Lung (tissue), 12 donors: ENCODE results near the gene SLC25A30. TPM values are rescaled to one million over a fixed set of nuclear protein-coding genes. Genes with fewer than 3 reads are reported as not detected.
"Not testable (repeated sequence)": the region's sequence is repeated elsewhere in the genome, so short reads cannot be mapped to it uniquely, and the experiment has no call there.

Source experiments
- ATAC-seq: fragments of 200-7000 bp; cut with Tn5 transposase; one replicate; pipeline ENCODE4 v1.9.1; 2020; ENCODE audit warnings: moderate number of reproducible peaks; ENCODE audit not compliant: insufficient read depth, low FRiP score
- DNase-seq, 3 donors: peaks; one replicate each; pipeline ENCODE4 v3.0.0-alpha.2; 2013 to 2017
- H3K27ac ChIP-seq, 2 donors: one replicate each; pipeline ENCODE4 v1.5.1; 2013; ENCODE audit warnings: mild to moderate bottlenecking in 2 of 2, moderate library complexity in 2 of 2, control low read depth in 1 of 2, inconsistent platforms in 1 of 2, low read depth in 1 of 2, low read length in 1 of 2
- H3K27me3 ChIP-seq, 3 donors: one replicate each; pipeline ENCODE4 v1.5.1; 2013; ENCODE audit warnings: low read length in 2 of 3; ENCODE audit not compliant: control insufficient read depth in 3 of 3, insufficient read depth in 3 of 3
- H3K36me3 ChIP-seq, 4 donors: one replicate each; pipeline ENCODE4 v1.5.1; 2013; ENCODE audit warnings: low read length in 4 of 4, mild to moderate bottlenecking in 1 of 4, moderate library complexity in 1 of 4; ENCODE audit not compliant: control insufficient read depth in 4 of 4, insufficient read depth in 4 of 4
- H3K4me1 ChIP-seq, 5 donors: one replicate each; pipeline ENCODE4 v1.5.1; 2013; ENCODE audit warnings: low read length in 5 of 5, mild to moderate bottlenecking in 2 of 5, moderate library complexity in 1 of 5; ENCODE audit not compliant: control insufficient read depth in 5 of 5, insufficient read depth in 5 of 5
- H3K4me3 ChIP-seq: one replicate; pipeline ENCODE4 v1.5.1; 2013; ENCODE audit warnings: mild to moderate bottlenecking, control low read depth, moderate library complexity
- H3K9ac ChIP-seq, 2 donors: one replicate each; pipeline ENCODE4 v1.5.1; 2013; ENCODE audit warnings: low read length in 2 of 2, control low read depth in 1 of 2; ENCODE audit not compliant: insufficient read depth in 1 of 2
- H3K9me3 ChIP-seq, 4 donors: one replicate each; pipeline ENCODE4 v1.5.1; 2013; ENCODE audit warnings: low read length in 3 of 4, mild to moderate bottlenecking in 1 of 4, moderate library complexity in 1 of 4; ENCODE audit not compliant: control insufficient read depth in 4 of 4, insufficient read depth in 3 of 4
- CTCF ChIP-seq: IDR thresholded peaks from 2 replicates; pipeline ENCODE4 v1.5.1; 2012; ENCODE audit warnings: mild to moderate bottlenecking; ENCODE audit errors: control extremely low read depth, extremely low read depth
- WGBS, 2 donors: extraction: QIAGEN DNeasy Blood & Tissue Kit; methylation state at CpG; one replicate each; pipeline ENCODE4 v1.1.7; 2013; 5-methylcytosine and 5-hydroxymethylcytosine counted together
- polyA plus RNA-seq, 2 donors: library from polyadenylated mRNA; stranded (reverse); fragments of 200-250 nt; gene quantifications; one replicate each; pipeline ENCODE4 v1.2.1, GENCODE V29; 2013
- total RNA-seq, 2 donors: library from RNA; depleted of rRNA in 1 of 2; stranded (reverse); fragments of >200 nt in 1 of 2; gene quantifications; one replicate each; pipeline ENCODE4 v1.2.1, GENCODE V29; 2014 to 2021
- donor health status: control.
- donor health status: control.
- donor health status: Bipolar disorder and iron deficiency.
- donor health status: healthy.
- donor health status: DM: yes; HTN: yes; CAD: no.

SLC25A30 gene
- total and polyA plus RNA-seq, 4 donors, result 7.3 to 24.3 (median 10.2) TPM

- ATAC-seq (no peak), DNase-seq (no peak)
- Histone ChIP-seq H3K27me3 (no peaks in the 10 kb centered on the region), H3K36me3 (no peaks in the 10 kb centered on the region), H3K4me3 (no peak overlapping the region), H3K9me3 (no peaks in the 10 kb centered on the region), H3K9ac (no peak overlapping the region), H3K27ac (no peak overlapping the region), H3K4me1 (no peaks in the 10 kb centered on the region)
- 89 to 95% methylated on average over 8 of the region's 8 CpGs for WGBS, 2 donors
- no peak for TF ChIP-seq CTCF
Measured at GRCh38 chr13:45434556-45435371, 16.6 kb upstream of the SLC25A30 start.

GRCh38 chr13:45433381-45433790 is 15.2 kb upstream of the SLC25A30 start:
- no peaks in the 10 kb centered on the region for H3K4me1 ChIP-seq
- WGBS, 2 donors, result 78 to 92% methylated on average over 5 of the region's 5 CpGs
- H3K9me3 ChIP-seq, result no peaks in the 10 kb centered on the region
- H3K27me3 ChIP-seq, result no peaks in the 10 kb centered on the region
- H3K36me3 ChIP-seq, result no peaks in the 10 kb centered on the region
- no peak overlapping the region for H3K4me3 ChIP-seq
- H3K27ac ChIP-seq, result peak overlapping the region in 1 of 2 donors; percentile 60
- no peak overlapping the region for H3K9ac ChIP-seq
- ATAC-seq (no peak), DNase-seq (no peak)
- TF ChIP-seq CTCF, result no peak

GRCh38 chr13:45432737-45433380 is 14.7 kb upstream of the SLC25A30 start:
- H3K36me3 ChIP-seq, result no peaks in the 10 kb centered on the region
- H3K9me3 ChIP-seq, result no peaks in the 10 kb centered on the region
- H3K9ac ChIP-seq, result no peak overlapping the region
- no peak overlapping the region for H3K4me3 ChIP-seq
- TF ChIP-seq CTCF, result no peak
- peak overlapping the region in 1 of 2 donors; percentile 60 for H3K27ac ChIP-seq
- ATAC-seq, result no peak
- DNase-seq, result no peak
- no peaks in the 10 kb centered on the region for H3K27me3 ChIP-seq
- H3K4me1 ChIP-seq, result no peaks in the 10 kb centered on the region
- WGBS, 2 donors, result 92 to 93% methylated on average over 6 of the region's 6 CpGs

GRCh38 chr13:45426056-45426841 is 8.1 kb upstream of the SLC25A30 start:
- not testable (repeated sequence) for H3K4me1 ChIP-seq, H3K27me3 ChIP-seq, H3K36me3 ChIP-seq, DNase-seq, H3K4me3 ChIP-seq, ATAC-seq, H3K9me3 ChIP-seq, H3K27ac ChIP-seq, H3K9ac ChIP-seq
- 71 to 78% methylated on average over 16 of the region's 16 CpGs for WGBS, 2 donors
